ENCODE measurements around the gene SHBG.

DNA sequence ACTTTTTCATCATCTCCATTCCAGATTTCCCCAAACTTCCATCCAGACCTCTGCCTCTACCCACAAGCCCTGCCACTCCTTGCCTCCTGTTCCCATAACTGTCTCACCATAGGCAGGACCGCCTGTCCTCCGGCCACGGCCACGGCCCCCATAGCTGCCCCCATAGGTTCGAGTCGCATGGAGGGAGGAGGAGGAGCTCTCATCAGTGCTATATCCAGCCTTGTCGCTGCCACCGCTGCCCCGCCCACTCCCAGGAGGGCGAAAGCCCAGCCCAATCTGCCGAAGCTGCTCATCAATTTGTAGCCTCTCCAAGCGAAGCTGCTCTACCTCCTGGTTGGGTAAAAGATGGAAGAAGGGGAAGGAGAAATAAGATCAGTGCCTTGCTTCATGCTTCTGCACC, 36.6 kb upstream of the SHBG start:
- TF ChIP-seq, protein P1, sequence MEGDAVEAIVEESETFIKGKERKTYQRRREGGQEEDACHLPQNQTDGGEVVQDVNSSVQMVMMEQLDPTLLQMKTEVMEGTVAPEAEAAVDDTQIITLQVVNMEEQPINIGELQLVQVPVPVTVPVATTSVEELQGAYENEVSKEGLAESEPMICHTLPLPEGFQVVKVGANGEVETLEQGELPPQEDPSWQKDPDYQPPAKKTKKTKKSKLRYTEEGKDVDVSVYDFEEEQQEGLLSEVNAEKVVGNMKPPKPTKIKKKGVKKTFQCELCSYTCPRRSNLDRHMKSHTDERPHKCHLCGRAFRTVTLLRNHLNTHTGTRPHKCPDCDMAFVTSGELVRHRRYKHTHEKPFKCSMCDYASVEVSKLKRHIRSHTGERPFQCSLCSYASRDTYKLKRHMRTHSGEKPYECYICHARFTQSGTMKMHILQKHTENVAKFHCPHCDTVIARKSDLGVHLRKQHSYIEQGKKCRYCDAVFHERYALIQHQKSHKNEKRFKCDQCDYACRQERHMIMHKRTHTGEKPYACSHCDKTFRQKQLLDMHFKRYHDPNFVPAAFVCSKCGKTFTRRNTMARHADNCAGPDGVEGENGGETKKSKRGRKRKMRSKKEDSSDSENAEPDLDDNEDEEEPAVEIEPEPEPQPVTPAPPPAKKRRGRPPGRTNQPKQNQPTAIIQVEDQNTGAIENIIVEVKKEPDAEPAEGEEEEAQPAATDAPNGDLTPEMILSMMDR (IDR thresholded peaks at IDR 0.05; ENCODE audit: insufficient read depth, low read length, poor library complexity, severe bottlenecking) = no peak
- TF ChIP-seq EZH2phosphoT487 (conservative IDR thresholded peaks at IDR 0.05; ENCODE audit: low read length) = no peak

Data from SU-DHL-6 (cell line).